Measurements from ENCODE around the gene CBLC.
A peak's percentile ranks its signal among the peaks of the same experiment; 100 is the strongest.

Gene CBLC, protein sequence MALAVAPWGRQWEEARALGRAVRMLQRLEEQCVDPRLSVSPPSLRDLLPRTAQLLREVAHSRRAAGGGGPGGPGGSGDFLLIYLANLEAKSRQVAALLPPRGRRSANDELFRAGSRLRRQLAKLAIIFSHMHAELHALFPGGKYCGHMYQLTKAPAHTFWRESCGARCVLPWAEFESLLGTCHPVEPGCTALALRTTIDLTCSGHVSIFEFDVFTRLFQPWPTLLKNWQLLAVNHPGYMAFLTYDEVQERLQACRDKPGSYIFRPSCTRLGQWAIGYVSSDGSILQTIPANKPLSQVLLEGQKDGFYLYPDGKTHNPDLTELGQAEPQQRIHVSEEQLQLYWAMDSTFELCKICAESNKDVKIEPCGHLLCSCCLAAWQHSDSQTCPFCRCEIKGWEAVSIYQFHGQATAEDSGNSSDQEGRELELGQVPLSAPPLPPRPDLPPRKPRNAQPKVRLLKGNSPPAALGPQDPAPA

DNA sequence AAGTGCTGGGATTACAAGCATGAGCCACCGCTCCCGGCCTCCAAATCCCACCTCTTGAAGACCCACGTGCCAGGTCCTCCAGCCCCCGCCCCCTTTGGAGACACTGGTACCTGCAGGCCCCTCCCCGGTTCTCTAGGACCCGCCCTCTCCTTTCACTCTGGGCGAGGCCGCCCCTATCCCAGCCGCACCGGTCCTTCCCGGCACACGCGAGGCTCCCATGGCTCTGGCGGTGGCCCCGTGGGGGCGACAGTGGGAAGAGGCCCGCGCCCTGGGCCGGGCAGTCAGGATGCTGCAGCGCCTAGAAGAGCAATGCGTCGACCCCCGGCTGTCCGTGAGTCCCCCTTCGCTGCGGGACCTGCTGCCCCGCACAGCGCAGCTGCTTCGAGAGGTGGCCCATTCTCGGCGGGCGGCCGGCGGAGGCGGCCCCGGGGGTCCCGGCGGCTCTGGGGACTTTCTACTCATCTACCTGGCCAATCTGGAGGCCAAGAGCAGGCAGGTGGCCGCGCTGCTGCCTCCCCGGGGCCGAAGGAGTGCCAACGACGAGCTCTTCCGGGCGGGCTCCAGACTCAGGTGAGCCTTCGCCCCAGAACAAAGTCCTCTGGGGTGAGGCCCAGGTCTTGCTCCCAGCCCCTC, at the start of gene CBLC:
Gene CBLC (plus strand): TSS at position 176 of the 633 bp plus-strand sequence. CDS start 42 bp downstream, at position 218.
- DNase-seq = peak; percentile 12

DNA sequence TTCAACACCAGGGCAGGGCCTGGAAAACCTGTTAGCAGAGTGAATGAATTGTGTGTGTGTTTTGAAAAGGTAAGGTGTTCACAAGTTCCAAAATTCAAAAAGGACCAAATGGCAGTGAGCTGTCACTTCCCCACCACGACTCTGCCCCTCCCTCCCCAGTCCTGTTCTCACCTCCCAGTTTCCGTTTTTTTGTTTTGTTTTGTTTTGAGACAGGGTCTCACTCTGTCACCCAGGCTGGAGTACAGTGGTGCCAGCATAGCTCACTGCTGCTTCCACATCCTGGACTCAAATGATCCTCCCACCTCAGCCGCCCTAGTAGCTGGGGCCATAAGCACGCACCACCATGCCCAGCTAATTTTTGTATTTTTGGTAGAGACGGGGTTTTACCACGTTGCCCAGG, 49.5 kb upstream of the CBLC start:
- no peak for DNase-seq

GRCh38 chr19:44729516-44730033, 48.1 kb upstream of the CBLC start:
- no peak for DNase-seq

DNA sequence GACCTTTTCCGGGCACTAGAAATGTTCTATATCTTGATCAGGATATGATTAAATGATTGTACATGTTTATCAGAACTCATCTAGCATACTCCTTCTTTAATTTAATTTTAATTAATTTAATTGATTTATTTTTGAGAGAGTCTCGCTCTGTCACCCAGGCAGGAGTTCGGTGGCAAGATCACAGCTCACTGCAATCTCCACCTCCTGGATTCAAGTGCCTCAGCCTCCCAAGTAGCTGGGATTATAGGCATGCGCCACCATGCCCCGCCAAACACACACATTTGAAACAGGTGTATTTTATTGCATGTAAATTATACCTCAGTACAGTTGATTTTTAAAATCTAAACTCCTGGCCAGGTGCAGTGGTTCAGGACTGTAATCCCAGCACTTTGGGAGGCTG, 46.6 kb upstream of the CBLC start:
- no peak for DNase-seq

DNA sequence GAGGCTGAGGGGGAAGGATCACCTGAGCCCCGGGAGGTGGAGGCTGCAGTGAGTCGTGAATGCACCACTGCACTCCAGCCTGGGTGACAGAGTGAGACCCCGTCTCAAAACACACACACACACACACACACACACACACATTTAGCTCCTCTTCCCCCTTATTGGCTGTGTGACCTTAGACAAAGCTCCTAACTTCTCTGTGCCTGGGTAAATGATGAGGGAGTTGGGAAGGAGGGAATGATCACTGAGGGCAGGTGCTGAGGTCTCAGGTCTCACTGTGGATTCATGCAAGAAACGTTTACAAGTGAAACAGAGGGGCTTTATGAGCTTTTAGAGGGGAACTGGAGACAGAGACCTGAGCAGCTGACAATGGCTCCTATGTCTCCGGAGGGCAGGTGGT, 46.1 kb upstream of the CBLC start:
- no peak for DNase-seq

GRCh38 chr19:44732235-44733014, 45.3 kb upstream of the CBLC start:
- DNase-seq = no peak

GRCh38 chr19:44734357-44734756, 43.3 kb upstream of the CBLC start:
- DNase-seq = no peak

DNA sequence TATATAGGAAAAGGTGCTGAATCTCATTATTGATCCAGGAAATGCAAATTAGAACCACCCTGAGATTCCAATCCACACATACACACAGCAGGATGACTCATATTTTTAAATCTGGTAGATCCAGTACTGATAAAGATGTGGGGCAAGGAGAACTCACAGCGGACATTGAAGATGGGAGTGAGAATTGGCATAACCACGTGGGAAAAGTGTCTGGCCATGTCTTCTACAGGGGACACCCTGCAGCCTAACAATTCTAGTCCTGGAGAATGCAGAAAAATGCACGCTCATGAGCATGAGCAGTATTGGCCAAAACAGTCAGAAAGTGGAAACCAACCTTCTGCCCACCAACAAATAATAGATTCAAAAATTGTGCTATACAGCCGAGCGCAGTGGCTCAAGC, 42.7 kb upstream of the CBLC start:
- no peak for DNase-seq

DNA sequence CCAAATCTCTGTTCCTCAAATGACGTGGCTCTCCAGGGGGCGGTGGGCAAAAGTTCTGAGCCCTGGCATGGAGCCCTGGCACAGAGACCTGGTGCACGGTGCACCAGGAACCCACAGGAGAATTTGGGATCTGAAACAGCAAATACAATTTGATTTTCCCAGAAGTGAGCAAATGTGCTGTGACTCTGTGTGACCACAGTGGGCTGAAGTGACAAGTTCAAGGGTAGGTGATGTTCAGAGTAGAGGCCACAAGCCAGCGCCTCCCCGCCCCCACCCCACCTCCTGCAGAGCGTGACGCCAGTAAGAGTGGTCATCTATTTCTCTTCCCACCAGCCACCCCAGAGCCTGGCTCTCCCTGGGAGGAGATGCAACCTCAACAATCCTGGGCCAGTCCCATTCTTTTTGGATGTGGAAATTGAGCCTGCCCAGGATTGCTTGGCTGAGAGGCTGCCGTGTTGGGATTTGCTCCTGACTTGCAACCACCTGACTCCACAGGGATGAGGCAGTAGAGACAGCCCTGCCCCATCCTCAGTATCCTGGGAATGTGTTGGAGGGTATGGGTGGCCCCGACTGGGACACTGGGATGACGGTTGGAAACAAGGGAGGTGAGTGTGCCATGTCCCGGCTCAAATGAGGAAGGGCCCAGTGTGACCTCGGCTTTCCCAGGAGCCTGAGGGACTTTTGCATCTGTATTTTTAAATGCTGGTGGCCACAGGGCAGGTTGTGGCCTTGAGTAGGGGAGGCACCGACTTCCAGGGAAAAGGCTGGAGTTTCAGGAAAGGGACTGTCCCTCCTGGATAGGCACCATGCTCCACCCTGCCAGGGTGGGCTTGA, 40.2 kb upstream of the CBLC start:
- DNase-seq = no peak

- DNase-seq = no peak
Measured at GRCh38 chr19:44738136-44738535, 39.6 kb upstream of the CBLC start.

- DNase-seq = no peak
Measured at GRCh38 chr19:44738603-44739558, 38.8 kb upstream of the CBLC start.

DNA sequence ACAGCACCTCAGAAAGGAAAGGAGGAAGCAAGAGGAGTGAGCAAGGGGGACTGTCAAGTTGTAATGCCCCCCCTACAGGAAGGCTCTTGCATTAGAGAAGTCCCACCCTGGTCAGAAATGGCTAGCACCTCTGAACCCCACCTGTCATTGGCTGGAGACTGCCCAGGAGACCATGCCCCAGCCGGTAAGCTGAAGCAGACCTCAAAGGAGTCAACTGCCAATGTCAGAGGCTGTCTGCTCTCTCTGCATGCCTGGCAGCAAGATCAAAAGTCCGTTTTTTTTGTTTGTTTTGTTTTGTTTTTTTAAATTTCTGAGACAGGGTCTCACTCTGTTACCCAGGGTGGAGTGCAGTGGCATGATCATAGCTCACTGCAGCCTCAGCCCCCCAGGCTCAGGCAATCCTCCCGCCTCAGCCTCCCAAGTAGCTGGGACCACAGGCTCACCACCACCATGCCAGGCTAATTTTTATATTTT, 37.3 kb upstream of the CBLC start:
- no peak for DNase-seq

DNA sequence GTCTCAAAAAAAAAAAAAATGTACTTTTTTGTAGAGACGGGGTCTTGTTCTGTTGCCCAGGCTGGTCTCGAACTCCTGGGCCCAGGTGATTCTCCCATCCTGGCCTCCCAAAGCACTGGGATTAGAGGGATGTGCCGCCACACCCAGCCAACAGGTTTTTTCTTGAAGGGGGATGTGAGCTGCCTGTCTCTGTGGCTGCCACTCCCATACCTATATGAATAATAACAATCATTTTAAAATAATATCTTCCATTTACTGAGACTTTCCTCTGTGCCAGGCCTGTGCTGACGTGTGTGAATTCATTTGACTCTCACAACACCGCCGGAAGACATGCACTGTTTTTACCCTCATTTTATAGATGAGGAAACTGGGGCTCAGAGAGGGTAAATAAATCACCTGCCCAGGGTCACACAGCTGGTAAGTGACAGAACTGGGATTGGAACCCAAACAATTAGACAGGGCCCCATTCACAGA, 36.4 kb upstream of the CBLC start:
- no peak for DNase-seq

- DNase-seq = peak; percentile 39
Measured at GRCh38 chr19:44741841-44742329, 35.8 kb upstream of the CBLC start.

DNA sequence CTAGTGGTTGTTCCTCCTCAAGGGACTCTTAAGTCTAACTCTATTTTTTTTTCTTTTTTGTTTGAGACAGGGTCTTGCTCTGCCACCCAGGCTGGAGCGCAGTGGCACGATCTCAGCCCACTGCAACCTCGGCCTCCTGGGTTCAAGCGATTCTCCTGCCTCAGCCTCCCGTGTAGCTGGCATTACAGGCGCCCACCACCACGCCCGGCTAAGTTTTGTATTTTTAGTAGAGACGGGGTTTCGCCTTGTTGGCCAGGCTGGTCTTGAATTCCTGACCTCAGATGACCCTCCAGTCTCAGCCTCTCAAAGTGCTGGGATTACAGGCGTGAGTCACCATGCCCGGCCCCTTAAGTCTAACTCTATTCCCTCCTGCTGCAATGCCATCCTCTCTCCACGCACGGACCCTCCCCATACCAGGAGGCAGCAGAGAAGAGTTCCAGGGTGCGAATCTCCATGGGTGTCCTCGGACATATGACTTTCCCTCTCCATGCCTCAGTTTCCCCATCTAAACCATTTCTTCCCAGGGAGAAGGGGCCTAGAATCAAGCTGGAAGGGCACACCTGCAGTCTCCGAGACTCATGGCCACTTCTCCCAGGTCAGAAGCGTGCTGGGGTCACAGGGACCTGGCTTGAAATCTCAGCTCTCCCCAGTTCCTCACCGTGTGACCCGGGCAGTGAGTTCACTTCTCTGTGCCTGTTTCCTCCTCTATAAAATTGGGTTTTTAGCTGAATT, 35.2 kb upstream of the CBLC start:
- no peak for DNase-seq

GRCh38 chr19:44744871-44745332, 32.8 kb upstream of the CBLC start:
- no peak for DNase-seq

DNA sequence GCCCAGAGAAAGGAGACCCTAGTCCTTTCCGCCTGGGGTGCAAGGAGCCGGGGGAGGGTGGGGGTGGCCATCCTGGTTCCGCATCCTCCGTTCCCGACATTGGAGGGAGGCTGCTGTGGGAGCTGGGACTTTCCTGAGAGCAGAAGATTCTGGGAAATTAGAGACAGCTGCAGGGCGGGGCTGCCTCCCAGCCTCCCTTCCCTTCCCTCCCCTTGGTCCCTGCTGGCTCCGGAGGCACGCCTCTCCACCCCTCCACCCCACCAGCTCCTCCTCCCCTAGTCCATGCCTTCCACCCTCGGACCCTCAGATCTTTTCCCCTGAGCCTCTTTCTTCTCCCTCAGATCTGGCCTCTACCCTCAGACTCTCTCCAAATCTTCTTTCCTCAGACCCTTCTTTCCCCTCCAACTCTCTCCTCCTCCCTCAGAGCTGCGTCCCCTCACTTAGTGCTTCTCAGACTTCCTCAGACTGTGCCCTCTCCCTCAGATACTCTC, 32.3 kb upstream of the CBLC start:
- DNase-seq = no peak

GRCh38 chr19:44745887-44746600, 31.6 kb upstream of the CBLC start:
- DNase-seq = no peak

GRCh38 chr19:44746616-44746945, 31.1 kb upstream of the CBLC start:
- DNase-seq = no peak
